Kidney (tissue), 14 donors: ENCODE results near the gene EMC1. TPM values are rescaled to one million over a fixed set of nuclear protein-coding genes. Genes with fewer than 3 reads are reported as not detected.
"Not testable (repeated sequence)": the region's sequence is repeated elsewhere in the genome, so short reads cannot be mapped to it uniquely, and the experiment has no call there.

Source experiments
- DNase-seq, 5 donors: peaks; one replicate each; pipeline ENCODE4 v3.0.0-alpha.2; 2013 to 2020
- FAIRE-seq: peaks from 2 replicates; lab custom pipeline; 2012; peaks lifted over from hg19 to GRCh38; lab: Jason Lieb, UNC
- H3K27ac ChIP-seq, 2 donors: one replicate each; pipeline ENCODE4 v1.7.0; 2013; ENCODE audit warnings: low read depth in 2 of 2, low read length in 2 of 2, inconsistent platforms in 1 of 2
- H3K27me3 ChIP-seq: one replicate; pipeline ENCODE4 v1.7.1; 2013; ENCODE audit warnings: low read length, inconsistent platforms; ENCODE audit not compliant: control insufficient read depth, insufficient read depth
- H3K36me3 ChIP-seq, 3 donors: one replicate each; pipeline versions ENCODE4 v1.7.0 to v1.7.1; 2013; ENCODE audit warnings: low read length in 3 of 3, control low read depth in 1 of 3, inconsistent platforms in 1 of 3; ENCODE audit not compliant: insufficient read depth in 3 of 3, control insufficient read depth in 2 of 3
- H3K4me1 ChIP-seq, 3 donors: one replicate each; pipeline versions ENCODE4 v1.7.0 to v1.7.1; 2013; ENCODE audit warnings: low read length in 3 of 3, inconsistent platforms in 1 of 3, low read depth in 1 of 3; ENCODE audit not compliant: control insufficient read depth in 2 of 3, insufficient read depth in 2 of 3
- H3K4me3 ChIP-seq, 3 donors: one replicate each; pipeline versions ENCODE4 v1.7.0 to v1.8.1; 2013; ENCODE audit warnings: low read length in 3 of 3, control low read depth in 1 of 3, inconsistent platforms in 1 of 3
- H3K9ac ChIP-seq, 3 donors: one replicate each; pipeline versions ENCODE4 v1.7.0 to v1.7.1; 2013; ENCODE audit warnings: low read length in 3 of 3, control low read depth in 1 of 3, inconsistent platforms in 1 of 3
- H3K9me3 ChIP-seq, 3 donors: one replicate each; pipeline versions ENCODE4 v1.7.0 to v1.7.1; 2013; ENCODE audit warnings: low read length in 3 of 3, control low read depth in 1 of 3, inconsistent platforms in 1 of 3; ENCODE audit not compliant: control insufficient read depth in 2 of 3, insufficient read depth in 1 of 3
- intact Hi-C: fragments of 100-400 bp; cut with DNase I; formaldehyde crosslinking; loops from one replicate; pipeline ENCODE4 v1.11.1; 2022
- polyA plus RNA-seq: library from polyadenylated mRNA; stranded (reverse); fragments of 350-450 nt; fragmentation: Illumina TruSeq; extraction: RNeasy Lipid Tissue Mini Kit (QIAGEN cat#74804); gene quantifications from one replicate; pipeline ENCODE4 v1.2.3, GENCODE V29; 2014; ENCODE audit warnings: low read depth, low replicate concordance; ENCODE audit not compliant: insufficient read depth
- total RNA-seq: library from RNA; stranded (reverse); fragmentation: NEBNext Ultra II Directional; extraction: Animal tissue kit (Norgen Biotek cat#: 25700); gene quantifications from one replicate; pipeline ENCODE4 v1.2.1, GENCODE V29; 2021
- TF ChIP-seq, protein P1 (sequence below): IDR thresholded peaks from 3 replicates; pipeline ENCODE4 v1.5.1; 2012; ENCODE audit warnings: mild to moderate bottlenecking, moderate library complexity, borderline replicate concordance; ENCODE audit not compliant: insufficient read depth; ENCODE audit errors: extremely low read depth
- donor health status: control.
- donor health status: control.
- donor health status: control.
- donor health status: control.
- donor health status: control.
- donor health status: DM: yes; HTN: yes; CAD: no.
- donor health status: Normal renal cell carcinoma (clear cell type).

Gene EMC1
- total and polyA plus RNA-seq, 2 donors from 2014 or later: 14.7 to 42.0 TPM

DNA sequence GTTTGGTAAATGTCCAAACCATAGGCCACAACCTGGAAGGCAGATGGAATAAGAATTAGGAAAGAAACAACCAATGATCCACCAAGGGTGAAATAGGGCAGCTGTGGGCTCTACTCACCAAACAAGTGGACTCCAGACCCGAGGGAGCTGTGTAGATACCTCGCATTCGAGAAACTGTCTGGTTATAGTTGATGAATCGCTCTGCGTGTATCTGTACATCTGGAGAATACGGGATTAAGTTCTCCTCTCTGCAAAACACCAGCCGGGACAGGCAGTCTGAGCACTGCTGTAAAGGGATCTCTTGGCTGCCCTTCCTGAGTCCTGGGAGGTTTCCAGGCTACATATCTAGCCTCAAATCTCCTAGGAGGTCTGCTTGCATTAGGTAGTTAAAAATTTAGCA lies 31.9 kb downstream of the EMC1 start:
- intact Hi-C loops: no loop called here
- Histone ChIP-seq H3K9ac (no peak overlapping the region), H3K9me3 (no peaks in the 10 kb centered on the region), H3K27me3 (no peaks in the 10 kb centered on the region), H3K27ac (no peak overlapping the region), H3K36me3 (peaks cover 10 to 51% (median 33%) of the 10 kb centered on the region in 3 donors), H3K4me3 (no peak overlapping the region), H3K4me1 (no peaks in the 10 kb centered on the region)
- DNase-seq: no peak
- no peak for FAIRE-seq
- TF ChIP-seq, protein P1, sequence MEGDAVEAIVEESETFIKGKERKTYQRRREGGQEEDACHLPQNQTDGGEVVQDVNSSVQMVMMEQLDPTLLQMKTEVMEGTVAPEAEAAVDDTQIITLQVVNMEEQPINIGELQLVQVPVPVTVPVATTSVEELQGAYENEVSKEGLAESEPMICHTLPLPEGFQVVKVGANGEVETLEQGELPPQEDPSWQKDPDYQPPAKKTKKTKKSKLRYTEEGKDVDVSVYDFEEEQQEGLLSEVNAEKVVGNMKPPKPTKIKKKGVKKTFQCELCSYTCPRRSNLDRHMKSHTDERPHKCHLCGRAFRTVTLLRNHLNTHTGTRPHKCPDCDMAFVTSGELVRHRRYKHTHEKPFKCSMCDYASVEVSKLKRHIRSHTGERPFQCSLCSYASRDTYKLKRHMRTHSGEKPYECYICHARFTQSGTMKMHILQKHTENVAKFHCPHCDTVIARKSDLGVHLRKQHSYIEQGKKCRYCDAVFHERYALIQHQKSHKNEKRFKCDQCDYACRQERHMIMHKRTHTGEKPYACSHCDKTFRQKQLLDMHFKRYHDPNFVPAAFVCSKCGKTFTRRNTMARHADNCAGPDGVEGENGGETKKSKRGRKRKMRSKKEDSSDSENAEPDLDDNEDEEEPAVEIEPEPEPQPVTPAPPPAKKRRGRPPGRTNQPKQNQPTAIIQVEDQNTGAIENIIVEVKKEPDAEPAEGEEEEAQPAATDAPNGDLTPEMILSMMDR: no peak

DNA sequence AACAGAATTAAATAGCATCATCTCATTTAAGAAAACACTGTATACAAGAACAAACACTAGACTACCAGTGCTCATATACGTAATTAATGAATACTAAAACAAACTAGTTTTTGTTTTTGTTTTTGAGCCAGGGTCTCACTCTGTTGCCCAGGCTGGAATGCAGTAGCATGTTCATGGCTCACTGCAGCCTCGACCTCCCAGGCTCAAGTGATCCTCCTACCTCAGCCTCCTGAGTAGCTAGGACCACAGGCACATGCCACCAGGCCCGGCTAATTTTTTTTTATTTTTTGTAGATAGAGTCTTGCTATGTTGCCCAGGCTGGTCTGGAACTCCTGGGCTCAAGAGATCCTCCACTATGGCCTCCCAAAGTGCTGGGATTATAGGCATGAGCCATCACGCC lies 34.7 kb downstream of the EMC1 start:
- DNase-seq, H3K27ac ChIP-seq, FAIRE-seq, H3K9me3 ChIP-seq, H3K27me3 ChIP-seq, H3K4me3 ChIP-seq, H3K4me1 ChIP-seq, intact Hi-C loops, H3K9ac ChIP-seq: not testable (repeated sequence)
- peaks cover 12 to 24% (median 18%) of the 10 kb centered on the region in 3 donors for H3K36me3 ChIP-seq

DNA sequence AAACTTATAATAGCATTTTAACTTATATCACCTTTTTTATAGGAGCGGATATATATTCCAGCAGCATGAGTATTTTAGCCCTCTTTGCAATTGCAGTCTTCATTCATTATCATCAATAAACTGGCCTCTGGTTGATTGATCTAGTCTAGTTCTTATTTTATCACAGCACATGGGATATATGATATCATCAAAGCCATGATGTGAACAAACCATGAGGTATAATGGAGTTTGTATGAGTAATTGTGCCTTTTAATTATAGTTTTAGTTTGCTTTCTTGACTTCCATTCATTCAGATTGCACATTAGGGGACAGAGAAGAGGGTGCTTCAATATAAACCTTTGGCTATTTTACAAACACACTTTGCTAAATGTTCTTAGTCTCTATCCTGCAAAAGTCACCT lies 37.7 kb downstream of the EMC1 start:
- DNase-seq (no peak), FAIRE-seq (no peak)
- Histone ChIP-seq H3K36me3 (peaks cover 2 to 5% (median 3%) of the 10 kb centered on the region in 3 donors), H3K4me3 (no peak overlapping the region), H3K27ac (no peak overlapping the region), H3K4me1 (peaks cover 2 to 14% (median 6%) of the 10 kb centered on the region in 3 donors), H3K9ac (no peak overlapping the region), H3K9me3 (no peaks in the 10 kb centered on the region), H3K27me3 (no peaks in the 10 kb centered on the region)
- TF ChIP-seq, protein P1: no peak
- intact Hi-C loops: no loop called here

DNA sequence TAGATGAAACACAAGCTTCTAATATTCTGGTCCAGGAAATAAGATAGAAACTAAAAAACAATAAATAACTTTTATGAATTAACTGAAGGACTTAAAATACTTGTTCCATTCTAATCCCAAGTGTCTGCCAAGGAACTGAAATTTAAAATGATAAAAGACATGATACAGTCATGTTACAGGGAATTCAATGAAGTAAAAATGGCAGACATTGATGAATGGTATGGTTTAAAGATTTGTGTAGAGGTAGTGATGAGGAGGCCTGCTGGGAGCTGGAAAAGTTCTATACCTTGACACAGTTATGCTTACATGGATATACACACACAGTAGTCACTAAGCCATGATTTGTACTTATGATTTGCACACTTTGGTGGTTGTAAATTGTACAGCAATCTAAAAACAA lies 39.2 kb downstream of the EMC1 start:
- H3K9ac ChIP-seq: peak overlapping the region in 1 of 3 donors; percentile 32
- no peak overlapping the region for H3K4me3 ChIP-seq
- peaks cover 2 to 22% (median 8%) of the 10 kb centered on the region in 3 donors for H3K4me1 ChIP-seq
- H3K9me3 ChIP-seq: no peaks in the 10 kb centered on the region
- no peak for FAIRE-seq
- H3K36me3 ChIP-seq: peaks cover 0 to 3% (median 2%) of the 10 kb centered on the region in 3 donors
- TF ChIP-seq, protein P1: no peak
- no peak overlapping the region for H3K27ac ChIP-seq
- intact Hi-C loops: no loop called here
- no peaks in the 10 kb centered on the region for H3K27me3 ChIP-seq
- no peak for DNase-seq
